SHP77 (cell line): ENCODE results near the gene AOPEP.
A peak's percentile ranks its signal among the peaks of the same experiment; 100 is the strongest.
"Not testable (repeated sequence)": the region's sequence is repeated elsewhere in the genome, so short reads cannot be mapped to it uniquely, and the experiment has no call there.

ENCODE experiments used
- DNase-seq, 2 experiments: peaks; one replicate each; lab custom pipeline; 2025; lab: John Stamatoyannopoulos, UW

AOPEP gene

GRCh38 chr9:94818178-94818541 is 91.7 kb downstream of the AOPEP start:
- DNase-seq: no peak

DNA sequence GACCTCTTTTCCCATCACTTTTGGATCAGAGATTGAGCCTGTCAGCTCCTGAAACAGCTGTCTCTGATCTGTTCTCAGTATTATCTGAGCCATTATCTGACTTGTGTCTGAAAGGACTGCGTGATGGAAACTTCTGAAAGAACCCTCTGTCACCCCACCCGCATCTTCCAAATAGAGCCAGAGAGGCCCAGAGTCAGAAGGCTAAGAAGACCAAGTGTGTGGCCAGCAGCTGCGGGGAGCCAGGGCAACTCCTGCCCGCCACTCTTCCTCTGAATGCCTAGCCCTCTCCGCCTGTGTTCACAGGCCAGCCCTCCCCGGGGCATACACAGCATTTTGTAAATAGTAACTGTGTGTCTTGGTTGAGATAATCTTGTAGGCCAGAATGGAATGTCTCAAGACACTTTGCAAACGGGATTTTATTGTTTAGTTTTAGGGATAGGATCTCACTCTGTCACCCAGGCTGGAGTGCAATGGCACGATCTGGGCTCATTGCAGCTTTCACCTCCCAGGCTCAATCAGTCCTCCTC is 92.7 kb downstream of the AOPEP start:
- DNase-seq: no peak

GRCh38 chr9:94821098-94821887 is 94.8 kb downstream of the AOPEP start:
- no peak for DNase-seq

DNA sequence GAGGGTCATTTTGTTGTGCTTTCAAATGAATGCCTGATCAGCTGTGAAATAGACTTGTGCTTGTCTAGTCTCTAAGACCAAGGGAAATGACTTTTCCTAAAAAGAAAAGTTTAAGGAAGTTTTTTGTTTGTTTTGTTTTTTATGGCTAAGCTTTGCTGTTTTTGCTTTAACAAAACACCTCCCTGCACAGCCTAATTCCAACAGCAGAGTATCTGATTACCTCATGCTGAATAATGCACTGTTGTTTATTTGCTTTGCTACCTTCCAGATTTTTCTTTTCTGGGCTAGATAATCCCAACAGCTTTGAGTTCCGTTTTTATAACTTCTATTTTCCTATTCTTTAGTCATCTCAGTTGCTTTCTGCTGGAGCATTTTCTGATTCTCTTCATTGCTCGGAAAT is 95.8 kb downstream of the AOPEP start:
- DNase-seq: no peak

GRCh38 chr9:94823710-94824109 is 97.2 kb downstream of the AOPEP start:
- DNase-seq: no peak

DNA sequence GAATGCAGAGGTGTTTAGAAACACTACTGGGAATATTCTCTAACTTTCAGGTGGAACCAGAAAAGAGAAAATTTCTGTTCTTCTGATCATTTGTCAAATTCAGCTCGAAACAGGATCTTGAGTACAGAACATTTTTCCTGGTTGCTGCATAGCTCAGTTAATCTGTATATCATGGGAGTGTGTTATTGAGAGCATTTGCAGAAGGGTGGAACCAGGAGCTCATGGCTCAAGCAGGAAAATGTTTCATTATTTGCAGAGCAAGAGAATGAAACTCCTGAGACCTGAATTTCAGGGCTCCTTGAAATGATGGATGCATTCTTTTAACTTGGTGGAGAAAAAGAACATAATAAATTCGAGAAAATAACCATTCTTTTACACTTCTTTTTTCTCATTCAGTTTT is 97.9 kb downstream of the AOPEP start:
- DNase-seq: no peak

GRCh38 chr9:94824913-94825610 is 98.6 kb downstream of the AOPEP start:
- DNase-seq: no peak

- no peak for DNase-seq
These were observed 99.1 kb downstream of the AOPEP start for GRCh38 chr9:94825611-94825958.

DNA sequence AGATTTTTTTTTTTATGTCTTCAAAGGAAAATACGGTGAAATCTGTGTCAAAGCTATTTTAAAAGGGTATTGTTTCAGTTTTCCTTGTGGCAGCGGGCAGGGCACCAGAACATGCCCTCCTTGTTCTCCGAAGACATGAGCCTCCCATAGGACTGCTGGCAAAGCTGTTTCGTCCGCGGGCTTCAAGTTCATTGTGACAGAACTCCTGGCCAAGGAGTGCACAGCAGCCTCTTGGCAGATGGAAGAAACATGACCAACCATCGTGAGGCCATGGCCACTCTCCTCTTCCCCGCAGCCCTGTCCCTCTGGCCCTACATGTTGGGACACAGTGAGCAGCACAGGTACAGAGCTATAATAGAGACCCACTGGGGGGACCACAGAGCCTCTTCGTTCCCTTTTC is 99.5 kb downstream of the AOPEP start:
- DNase-seq: no peak

DNA sequence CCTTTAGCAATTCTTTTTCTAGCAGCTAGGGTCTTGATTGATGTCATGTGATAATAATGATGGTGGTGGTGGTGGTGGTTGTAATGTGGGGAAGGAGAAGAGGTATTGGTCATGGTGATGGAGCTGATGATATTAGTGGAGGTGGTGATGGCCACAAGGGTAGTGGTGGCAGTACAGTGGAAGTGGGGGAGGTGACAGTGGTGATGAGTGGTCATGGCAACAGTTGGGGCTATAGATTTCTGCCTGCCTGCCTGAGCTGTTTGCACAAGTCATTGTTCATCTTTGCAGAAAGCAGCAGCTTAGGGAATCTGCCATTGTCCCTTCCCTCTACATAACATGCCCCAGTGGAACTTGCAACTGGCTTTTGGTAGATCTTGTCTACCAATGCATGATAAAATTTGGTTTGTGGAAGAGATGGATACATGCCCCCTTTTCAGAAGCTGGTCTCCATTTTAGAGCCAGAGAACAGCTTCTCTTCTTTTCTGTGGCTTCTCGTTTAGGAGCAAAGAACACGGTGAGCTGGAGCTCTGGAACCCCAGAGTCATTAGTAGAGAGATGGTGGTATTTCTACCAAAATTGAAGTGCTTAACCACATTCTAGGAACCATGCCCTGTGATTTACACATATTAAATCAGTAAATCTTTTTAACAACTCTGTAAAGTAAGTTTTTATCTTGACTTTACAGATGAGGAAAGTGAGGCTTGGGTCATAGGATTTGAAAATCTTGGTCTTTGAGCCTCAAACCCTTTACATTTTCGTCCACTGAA is 100.3 kb downstream of the AOPEP start:
- peak in 1 of 2 experiments; percentile 23 for DNase-seq

DNA sequence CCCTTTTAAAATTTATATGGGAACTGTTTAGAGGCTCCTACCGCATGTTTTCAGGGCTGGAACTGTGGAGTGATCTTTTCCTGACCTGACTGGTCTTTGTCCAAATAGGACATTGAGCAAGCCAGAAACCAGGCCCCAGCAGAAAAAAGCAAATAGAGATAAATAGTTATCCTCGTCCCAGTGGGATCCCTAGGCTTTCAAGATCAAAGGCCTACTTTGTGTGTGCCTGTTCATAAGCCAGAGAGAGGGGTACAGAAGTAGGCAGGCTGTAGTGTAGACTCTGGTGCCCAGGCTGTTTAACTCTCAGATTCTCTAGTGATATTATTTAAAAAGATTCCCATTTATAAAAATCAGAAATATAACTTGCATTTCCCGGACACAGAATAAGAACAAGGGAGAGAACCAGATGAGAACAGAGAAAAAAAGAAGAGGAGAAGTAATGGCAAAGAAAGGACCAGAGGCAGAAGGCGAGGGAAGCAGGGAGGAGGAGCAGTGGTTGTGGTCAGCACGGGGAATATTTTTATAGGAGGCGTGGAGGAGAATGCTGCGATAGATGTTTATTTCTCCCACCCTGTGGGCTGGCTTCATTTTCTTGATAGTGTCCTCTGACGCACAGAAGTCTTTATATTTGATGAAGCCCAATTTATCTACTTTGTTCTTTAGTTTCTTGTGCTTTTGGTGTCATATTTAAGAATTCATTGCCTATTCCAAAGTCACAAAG is 101.2 kb downstream of the AOPEP start:
- no peak for DNase-seq

DNA sequence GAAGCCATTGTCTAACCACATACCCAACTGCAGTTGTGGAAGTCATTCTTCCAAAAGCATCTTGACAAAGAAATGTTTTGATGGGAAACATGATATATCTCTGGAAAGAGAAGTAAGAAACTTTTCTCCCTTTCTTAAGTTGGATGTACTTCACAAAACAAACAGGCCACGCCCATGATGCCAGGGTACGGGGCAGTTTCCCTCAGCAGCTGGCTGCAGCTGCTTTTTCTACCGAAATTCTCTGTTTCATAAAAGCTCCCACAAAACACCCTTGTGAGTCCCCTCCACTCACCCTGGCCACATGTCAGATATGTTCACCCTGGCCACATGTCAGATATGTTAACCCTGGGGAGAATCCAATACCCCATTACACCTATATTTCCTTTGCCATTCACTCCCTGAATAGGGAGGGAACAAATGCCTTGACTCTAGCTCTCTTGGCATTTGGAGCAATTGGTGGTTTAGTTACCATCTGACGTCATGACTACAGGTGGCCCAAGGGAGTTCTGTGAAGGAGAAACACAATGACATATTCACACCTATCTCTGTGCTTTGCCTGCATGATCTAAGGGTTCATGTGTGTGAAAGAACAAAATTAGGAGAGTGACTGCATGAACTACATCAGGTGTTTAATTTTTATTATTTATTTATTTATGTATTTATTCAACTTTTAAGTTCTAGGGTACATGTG is 103.0 kb downstream of the AOPEP start:
- no peak for DNase-seq

DNA sequence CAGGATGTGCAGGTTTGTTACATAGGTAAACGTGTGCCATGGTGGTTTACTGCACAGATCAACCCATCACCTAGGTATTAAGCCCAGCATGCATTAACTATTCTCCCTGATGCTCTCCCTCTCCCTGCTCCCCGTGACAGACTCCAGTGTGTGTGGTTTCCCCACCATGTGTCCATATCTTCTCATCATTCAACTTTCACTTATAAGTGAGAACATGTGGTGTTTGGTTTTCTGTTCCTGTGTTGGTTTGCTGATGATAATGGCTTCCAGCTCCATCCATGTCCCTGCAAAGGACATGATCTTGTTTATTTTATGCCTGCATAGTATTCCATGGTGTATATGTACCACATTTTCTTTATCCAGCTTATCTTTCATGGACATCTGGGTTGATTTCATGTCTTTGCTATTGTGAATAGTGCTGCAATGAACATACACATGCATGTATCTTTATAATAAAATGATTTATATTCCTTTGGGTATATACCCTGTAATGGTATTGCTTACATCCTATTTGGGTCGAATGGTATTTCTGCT is 103.6 kb downstream of the AOPEP start:
- DNase-seq: not testable (repeated sequence)

DNA sequence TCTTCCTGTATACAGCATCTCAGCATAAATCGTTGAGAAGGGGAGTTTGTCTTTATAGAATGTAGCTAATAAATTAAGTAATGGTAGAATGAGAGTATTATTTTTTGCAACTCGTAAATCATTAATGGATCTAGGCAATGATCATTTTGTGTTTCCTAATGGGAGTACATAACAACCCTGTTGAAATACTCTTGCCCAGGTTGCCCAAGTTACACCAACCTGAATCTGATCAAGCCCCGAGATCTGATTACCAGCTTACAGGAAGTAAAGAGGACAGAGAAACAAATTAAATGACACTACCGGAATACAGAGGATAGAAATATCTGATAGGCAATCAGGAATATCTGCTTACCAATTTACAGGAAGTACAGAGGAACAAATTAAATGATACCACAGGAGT is 107.3 kb downstream of the AOPEP start:
- no peak for DNase-seq

DNA sequence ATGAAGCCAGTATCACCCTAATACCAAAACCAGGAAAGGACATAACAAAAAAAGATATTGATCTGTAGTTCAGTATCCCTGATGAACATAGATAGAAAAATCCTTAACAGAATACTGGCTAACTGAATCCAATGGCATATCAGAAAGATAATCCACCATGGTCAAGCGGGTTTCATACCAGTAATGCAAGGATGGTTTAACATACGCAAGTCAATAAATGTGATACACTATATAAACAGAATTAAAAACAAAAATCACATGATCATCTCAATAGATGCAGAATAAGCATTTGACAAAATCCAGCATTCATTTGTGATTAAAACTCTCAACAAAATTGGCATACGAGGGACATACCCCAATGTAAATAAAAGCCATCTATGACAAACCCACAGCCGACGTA is 110.9 kb downstream of the AOPEP start:
- DNase-seq: no peak

DNA sequence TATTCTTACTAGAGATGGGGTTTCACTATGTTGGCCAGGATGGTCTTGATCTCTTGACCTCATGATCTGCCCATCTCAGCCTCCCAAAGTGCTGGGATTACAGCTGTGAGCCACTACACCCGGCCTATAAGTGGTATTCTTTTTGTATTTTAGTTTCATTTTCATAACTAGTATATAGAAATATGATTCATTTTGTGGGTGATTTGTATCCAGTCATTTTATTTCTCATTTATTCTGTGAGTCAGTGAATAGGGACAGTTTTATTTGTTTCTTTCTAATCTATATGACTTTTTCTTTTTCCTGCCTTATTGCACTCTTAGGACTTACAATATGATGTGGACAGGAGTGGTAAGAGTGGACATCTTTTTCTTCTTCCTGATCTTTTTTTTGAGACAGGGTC is 112.9 kb downstream of the AOPEP start:
- DNase-seq: no peak

DNA sequence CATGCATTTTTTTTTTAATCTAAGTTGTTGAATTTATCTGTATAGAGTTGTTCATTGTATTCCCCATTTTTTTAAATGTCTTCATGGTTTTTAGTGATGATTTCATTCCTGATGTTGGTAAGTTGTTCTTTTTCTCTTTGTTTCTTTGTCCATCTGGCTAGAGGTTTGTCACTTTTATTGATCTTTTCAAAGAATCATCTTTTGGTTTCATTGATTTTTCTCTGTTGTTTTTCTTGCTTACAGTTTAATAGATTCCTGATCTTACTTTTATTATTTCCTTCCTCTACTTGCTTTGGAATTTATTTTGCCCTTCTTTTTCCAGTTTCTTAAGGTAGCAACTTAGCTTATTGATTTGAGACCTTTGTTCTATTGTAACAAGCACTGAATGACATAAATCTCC is 114.2 kb downstream of the AOPEP start:
- DNase-seq: no peak

- DNase-seq: no peak
These were observed 116.6 kb downstream of the AOPEP start for GRCh38 chr9:94843134-94843533.

DNA sequence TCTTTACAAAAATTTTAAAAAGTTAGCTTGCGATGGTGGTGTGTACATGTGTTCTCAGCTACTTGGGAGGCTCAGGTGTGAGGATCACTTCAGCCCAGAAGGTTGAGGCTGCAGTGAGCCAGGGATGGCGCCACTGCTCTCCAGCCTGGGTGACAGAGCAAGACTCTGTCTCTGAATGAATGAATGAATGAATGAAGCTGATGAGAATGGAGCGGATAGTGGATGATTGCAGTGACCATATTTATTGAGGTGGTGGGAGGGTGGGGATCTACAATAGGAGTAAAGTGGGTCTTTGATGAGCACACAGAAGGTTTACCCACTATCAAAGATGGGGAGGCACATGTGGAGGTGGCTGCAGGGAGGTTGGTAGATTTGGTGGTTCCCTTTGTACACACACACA is 120.2 kb downstream of the AOPEP start:
- no peak for DNase-seq

DNA sequence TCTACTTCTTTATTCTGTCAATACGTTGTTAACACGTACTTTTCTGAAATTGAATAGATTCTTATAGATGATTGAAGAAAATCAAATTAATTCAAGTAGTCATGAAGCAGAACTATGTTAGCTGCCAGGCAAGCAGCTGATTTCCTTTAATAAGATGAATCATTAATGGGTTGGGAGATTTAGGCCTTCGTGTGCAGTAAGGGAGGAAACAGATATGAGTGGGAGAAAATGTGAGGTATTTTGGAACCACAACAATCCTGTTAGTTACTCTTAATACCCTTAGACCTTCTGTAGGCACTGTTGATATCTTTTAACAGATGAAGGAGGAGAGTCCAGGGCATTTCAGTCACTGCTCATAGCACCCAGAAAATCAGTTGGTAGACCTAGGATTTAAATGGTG is 121.0 kb downstream of the AOPEP start:
- DNase-seq: no peak

DNA sequence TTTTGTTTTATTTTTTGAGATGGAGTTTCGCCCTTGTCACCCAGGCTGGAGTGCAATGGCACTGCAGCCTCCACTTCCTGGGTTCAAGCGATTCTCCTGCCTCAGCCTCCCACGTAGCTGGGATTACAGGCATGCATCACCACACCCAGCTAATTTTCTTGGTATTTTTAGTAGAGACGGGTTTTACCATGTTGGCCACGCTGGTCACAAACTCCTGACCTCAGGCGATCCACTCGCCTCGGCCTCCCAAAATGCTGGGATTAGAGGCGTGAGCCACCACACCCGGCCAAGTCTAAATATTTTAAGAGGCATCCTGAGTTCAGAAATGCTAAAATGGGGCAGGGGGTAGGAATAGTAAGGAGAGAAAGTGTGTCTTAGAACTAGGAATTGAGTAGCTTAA is 122.3 kb downstream of the AOPEP start:
- not testable (repeated sequence) for DNase-seq
